ENCODE results near the gene RRP36.

The RRP36 gene

GRCh38 chr6:43007126-43007525 lies 14.3 kb upstream of the RRP36 start:
- DNase-seq (ENCODE audit: low spot score), result no peak

- no peak for DNase-seq (ENCODE audit: low spot score)
These were observed 12.3 kb upstream of the RRP36 start for GRCh38 chr6:43009124-43009523.

DNA sequence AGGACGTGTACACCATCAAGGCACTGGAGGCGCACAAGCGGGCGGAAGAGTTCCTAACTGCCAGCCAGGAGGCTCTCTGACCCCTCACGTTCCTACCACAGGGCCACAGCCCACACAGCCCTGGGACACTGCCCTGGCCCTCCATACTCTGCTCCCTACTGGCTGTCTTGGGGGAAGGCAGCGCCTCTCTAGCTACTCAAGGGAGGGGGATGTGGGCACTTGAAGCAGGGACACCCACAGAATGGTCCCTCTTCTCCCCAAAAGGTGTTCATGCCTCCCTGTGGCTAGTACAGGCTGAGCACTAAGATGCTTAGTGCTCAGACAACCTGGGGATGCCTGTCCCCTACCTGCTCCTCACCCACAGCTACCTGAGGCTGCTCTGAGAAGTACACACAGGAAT lies 10.2 kb upstream of the RRP36 start:
- no peak for DNase-seq (ENCODE audit: low spot score)

DNA sequence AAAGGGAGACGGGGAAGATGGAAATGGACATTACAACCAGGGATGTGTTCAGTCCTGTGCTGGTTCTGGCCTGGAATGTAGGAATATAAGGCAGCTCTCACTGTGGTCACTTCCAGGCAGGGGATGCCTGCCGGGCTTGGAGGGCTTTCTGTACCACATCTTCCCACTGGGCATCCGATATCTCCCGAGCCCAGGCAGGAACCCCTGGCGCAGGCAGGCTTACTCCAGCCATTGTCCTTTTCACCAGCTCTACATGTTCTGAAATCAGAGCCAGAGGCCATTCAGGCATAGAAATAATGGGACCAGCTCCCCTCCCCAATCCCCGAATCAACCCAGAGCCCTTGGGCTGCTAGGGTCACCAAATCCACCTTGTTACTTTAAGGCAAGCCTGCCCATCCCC lies 9.1 kb upstream of the RRP36 start:
- DNase-seq (ENCODE audit: low spot score), result no peak

DNA sequence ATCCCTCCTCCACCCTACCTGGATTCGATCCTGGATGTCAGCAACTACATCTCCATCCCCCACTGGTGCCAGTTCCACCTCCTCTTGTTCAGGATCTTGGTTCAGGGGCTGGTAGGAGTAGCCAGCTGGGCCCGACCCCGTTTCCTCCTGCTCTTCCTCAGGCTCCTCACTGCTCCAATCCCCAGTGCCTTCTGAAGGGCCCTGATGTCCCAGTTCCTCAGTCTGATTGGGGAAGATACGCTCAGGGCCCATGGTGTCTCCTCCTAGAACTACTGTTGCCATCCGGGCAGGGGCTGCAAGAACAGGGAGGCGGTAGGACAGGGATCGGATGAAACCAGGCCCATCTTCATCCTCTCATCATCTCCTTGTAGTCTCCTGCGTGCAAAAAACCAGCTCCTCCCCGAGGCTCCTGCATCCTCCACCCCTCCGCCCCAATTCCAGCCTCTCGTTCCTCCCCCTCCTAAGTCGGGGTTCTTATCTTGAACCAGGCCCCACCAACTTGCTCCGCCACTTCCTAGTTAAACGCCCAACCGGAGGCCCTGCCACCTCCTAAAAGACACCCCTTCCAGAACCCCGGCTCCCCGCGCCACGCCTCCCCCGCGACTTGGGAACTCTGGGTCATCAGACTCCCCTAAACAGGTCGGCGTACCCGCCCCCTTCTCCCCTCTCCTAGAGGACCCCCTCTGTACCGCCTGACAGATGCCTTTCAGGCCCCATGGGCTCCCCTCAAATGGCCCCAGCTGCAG lies 8.2 kb upstream of the RRP36 start:
- no peak for DNase-seq (ENCODE audit: low spot score)

DNA sequence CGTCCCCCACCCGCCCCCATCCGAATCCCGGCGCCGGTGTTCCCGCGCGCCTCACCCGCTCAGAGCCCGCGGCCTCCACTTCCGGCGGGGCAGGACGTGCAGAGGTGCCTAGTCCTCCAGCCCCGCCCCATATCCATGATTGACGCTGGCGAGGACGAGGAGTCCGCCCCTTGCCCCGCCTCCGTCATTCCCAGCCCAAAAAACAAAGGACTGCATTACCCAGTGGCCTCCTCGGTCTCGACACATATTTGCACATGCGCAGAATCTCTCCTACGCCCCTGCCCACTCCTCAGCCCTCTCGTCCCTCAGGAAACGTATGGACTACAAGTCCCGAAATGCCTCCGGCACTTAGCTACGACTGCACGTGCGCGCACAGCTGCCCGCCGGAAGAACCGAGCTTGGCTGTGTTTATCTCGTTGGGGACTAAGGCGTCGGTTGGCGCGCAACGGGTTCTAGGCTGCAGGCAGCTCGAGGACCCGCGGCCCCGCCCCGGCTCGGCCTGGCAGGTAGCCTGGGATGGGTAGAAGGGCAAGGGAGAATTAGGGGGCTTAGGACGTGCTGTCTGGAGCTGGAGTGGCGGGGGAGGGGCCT lies 7.5 kb upstream of the RRP36 start, which contains the start of the genes KLHDC3 and MEA1:
Gene KLHDC3, plus strand, starts transcription at position 407 of the 591 bp plus-strand sequence. CDS start 2,944 bp downstream, outside the sequence.
Gene MEA1, minus strand, starts transcription at position 104 of the 591 bp plus-strand sequence. CDS start 133 bp downstream, outside the sequence.
- DNase-seq (ENCODE audit: low spot score), result peak; percentile 99

DNA sequence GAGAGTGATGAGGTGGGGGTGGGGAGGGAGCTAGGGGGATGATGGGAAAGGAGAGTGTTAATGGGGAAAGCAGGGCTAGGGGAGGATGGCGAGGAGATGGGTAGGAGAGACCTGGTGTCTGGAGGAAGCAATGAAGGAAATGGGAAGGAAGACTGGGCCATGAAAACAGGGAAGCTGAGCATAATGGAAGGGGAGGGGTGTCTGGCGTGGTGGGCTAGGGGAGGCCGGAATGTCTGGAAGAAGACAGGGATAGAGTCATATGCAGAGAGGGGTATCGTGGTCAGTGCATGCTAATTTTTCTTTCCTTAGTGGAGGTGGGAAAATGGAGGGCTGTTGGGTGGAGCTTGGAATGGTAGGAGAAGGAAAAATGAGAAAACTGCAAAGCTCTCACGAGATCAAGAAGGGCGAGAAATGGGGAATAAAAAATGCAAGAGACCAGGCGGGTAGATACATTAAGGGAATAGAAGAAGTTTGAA lies 7.0 kb upstream of the RRP36 start:
- peak; percentile 19 for DNase-seq (ENCODE audit: low spot score)

DNA sequence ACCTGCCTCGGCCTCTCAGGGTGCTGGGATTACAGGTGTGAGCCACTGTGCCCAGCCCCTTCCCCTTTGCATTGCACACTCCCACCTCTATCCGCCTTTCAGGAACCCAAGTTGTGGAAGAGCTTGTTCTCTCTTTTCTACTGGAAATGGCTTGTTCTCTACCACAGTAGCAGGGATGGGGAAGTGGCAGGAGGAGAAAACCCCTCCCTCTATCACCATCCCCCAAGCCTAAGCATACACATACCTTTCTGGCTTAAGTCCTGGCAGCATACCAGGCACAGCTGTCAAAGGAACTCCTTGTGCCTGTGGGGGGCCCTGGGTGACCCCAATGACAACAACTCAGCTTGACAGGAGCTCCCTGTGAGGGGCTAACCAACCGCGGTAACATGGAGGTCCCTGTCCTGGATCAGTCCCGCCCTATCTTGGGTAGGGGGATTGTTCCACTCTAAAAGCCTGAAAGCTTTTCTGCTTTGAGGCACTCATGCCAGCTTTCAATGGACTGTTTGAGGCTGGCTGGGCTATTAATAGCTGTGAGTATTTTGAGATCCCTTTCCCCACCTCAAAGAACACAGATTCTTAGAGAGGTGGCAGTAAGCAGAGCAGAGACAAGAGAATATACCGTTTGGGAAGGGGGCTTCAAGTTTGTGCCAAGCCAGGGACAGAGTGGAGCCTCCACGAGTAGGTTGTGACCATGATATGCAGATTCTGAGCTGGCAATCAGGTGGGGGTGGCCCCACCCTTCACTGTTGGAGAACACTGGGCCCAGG lies 5.1 kb upstream of the RRP36 start:
- no peak for DNase-seq (ENCODE audit: low spot score)

- no peak for DNase-seq (ENCODE audit: low spot score)
These were observed 4.5 kb upstream of the RRP36 start for GRCh38 chr6:43016943-43017334.

GRCh38 chr6:43019152-43019551 lies 2.3 kb upstream of the RRP36 start:
- no peak for DNase-seq (ENCODE audit: low spot score)

GRCh38 chr6:43020052-43020705 lies 1.2 kb upstream of the RRP36 start:
- no peak for DNase-seq (ENCODE audit: low spot score)

- DNase-seq (ENCODE audit: low spot score), result no peak
These were observed 576 bp upstream of the RRP36 start for GRCh38 chr6:43020847-43021246.

DNA sequence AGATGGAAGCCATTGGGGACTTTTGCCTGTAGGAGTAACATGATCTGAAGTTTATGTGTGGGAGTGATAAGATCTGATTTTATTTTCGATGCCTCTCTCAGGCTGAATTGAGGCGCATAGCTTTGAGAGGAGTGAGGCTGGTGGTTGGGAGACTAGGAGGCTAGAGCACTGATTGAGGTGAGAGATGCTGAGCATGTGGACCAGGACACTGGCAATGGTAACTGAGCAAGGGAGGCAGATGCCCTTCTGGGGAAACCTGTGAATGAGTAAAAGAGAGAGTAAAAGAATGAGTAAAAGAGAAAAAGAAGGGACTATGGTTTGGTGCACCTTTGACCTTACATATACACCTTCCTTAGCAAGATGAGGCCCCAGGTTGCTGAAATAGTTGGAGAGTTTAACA lies 3.0 kb downstream of the RRP36 start:
- DNase-seq (ENCODE audit: low spot score), result no peak

- DNase-seq (ENCODE audit: low spot score), result no peak
These were observed 4.9 kb downstream of the RRP36 start for GRCh38 chr6:43026365-43026764.

DNA sequence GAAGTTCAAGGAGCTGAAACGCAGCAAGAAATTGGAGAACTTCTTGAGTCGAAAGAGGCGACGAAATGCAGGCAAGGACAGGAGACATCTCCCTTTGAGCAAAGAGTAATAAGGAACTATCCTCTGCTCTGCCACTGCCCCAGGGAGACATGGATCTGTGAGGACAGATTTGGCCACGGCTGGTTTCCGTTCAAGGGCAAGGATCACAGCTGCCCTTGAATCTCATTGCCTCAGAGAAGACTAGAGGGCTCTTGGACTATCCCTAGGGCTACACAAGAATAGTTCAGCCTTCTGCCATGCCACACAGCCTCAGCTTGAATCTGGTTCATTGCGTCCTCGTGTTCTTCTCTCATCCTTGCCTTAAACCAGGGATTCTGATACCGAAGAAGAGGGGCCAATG lies 7.7 kb downstream of the RRP36 start:
- DNase-seq (ENCODE audit: low spot score), result no peak

GRCh38 chr6:43032326-43032725 lies 10.9 kb downstream of the RRP36 start:
- DNase-seq (ENCODE audit: low spot score), result no peak

- DNase-seq (ENCODE audit: low spot score), result no peak
These were observed 12.2 kb downstream of the RRP36 start for GRCh38 chr6:43033496-43034189.

DNA sequence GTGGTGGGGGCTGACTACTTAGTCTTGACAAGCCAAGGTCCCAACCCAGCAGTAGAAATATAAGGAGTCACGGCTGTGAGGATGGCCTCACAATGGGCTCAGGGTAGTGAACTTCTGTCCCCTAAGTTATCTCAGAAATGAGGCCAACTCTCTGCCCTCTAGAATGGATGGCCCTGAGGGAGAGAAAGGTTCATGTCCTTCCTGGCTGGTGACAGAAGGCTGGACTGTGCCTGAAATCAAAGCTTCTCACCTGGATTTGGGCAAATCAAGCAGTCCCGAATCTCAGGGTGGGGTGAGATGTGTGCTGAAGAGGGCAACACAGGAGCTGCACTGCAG lies 12.7 kb downstream of the RRP36 start:
- DNase-seq (ENCODE audit: low spot score), result no peak

- DNase-seq (ENCODE audit: low spot score), result no peak
These were observed 14.2 kb downstream of the RRP36 start for GRCh38 chr6:43035495-43036194.

DNA sequence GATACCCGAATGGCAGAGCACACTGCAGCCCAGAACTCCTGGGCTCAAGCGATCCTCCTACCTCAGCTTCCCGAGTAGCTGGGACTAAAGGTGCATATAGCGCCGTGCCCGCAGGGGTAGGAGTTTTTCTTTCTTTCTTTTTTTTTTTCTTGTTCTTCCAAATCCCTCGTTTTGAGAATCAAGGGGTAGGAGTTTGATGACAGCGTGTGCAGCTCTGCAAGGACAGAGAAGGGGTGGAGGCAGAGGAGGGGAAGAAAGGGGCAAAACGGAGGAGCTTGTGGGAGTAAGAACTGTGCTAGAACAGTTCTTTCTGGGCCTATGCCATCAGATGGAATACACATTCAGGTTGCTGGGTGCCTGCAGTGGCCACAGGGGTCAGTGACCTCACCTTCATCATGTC lies 15.3 kb downstream of the RRP36 start:
- no peak for DNase-seq (ENCODE audit: low spot score)

DNA sequence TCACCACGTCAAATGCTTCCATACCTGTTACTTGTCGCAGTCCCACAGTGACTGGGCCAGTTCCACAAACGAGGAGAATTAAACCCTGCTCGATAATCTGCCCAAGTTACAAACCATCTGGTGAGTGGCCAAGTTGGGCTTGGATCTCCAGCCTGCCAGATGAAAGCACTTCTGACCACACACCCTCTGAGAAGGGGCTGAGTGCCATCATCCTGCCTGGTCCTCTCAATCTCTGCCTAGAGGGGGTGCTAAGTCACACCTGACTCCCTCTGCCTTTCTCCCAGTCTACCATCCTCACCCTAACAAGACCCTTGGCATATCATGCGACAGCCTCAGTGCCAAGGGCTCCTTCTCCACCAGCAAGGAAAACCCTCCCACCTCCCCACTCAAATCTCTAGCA lies 15.8 kb downstream of the RRP36 start:
- DNase-seq (ENCODE audit: low spot score), result no peak
